Fibroblast of lung (primary cell): ENCODE data around the gene FRS2. TPM values are rescaled to one million over a fixed set of nuclear protein-coding genes. Genes with fewer than 3 reads are reported as not detected.

Experiments used
- DNase-seq, 2 donors: peaks; one replicate each; pipeline versions ENCODE4 v3.0.0 to v3.0.0-alpha.2; 2010; ENCODE audit warnings: low read depth in 2 of 2
- H2AFZ ChIP-seq: 2 replicates; pipeline ENCODE4 v1.5.1; 2012; ENCODE audit warnings: low read length, control low read depth, inconsistent platforms
- H3K27ac ChIP-seq: 2 replicates; pipeline ENCODE4 v1.5.1; 2011; ENCODE audit warnings: low read length, control low read depth; ENCODE audit not compliant: insufficient read depth
- H3K27me3 ChIP-seq: 2 replicates; pipeline ENCODE4 v1.5.1; 2011; ENCODE audit warnings: mild to moderate bottlenecking, low read length; ENCODE audit not compliant: control insufficient read depth, insufficient read depth
- H3K36me3 ChIP-seq: 2 replicates; pipeline ENCODE4 v1.5.1; 2011; ENCODE audit warnings: low read length; ENCODE audit not compliant: control insufficient read depth, insufficient read depth
- H3K4me1 ChIP-seq: 2 replicates; pipeline ENCODE4 v1.5.1; 2011; ENCODE audit warnings: low read length; ENCODE audit not compliant: control insufficient read depth, insufficient read depth; ENCODE audit errors: extremely low read depth
- H3K4me2 ChIP-seq: 2 replicates; pipeline ENCODE4 v1.5.1; 2011; ENCODE audit warnings: low read length, control low read depth; ENCODE audit not compliant: insufficient read depth; ENCODE audit errors: extremely low read depth
- H3K4me3 ChIP-seq, 4 experiments: fragments of 200-600 bp in 1 of 4; sonication (generic) in 1 of 4; replicated peaks in 1 of 4; 2 replicates each; pipeline ENCODE4 v1.5.1; 2011 to 2016; ENCODE audit warnings: low read length in 4 of 4, low read depth in 3 of 4, mild to moderate bottlenecking in 3 of 4, control low read depth in 2 of 4, inconsistent platforms in 1 of 4, mixed read lengths in 1 of 4; ENCODE audit not compliant: insufficient read depth in 1 of 4; ENCODE audit errors: control extremely low read depth in 1 of 4
- H3K79me2 ChIP-seq: 2 replicates; pipeline ENCODE4 v1.5.1; 2012; ENCODE audit warnings: mild to moderate bottlenecking, low read length, inconsistent platforms; ENCODE audit not compliant: control insufficient read depth, insufficient read depth
- H3K9ac ChIP-seq: 2 replicates; pipeline ENCODE4 v1.5.1; 2011; ENCODE audit warnings: mild to moderate bottlenecking, low read length, control low read depth; ENCODE audit not compliant: insufficient read depth
- H3K9me3 ChIP-seq: 2 replicates; pipeline ENCODE4 v1.5.1; 2012; ENCODE audit warnings: low read depth, low read length; ENCODE audit not compliant: control insufficient read depth, insufficient read depth
- H4K20me1 ChIP-seq: 2 replicates; pipeline ENCODE4 v1.5.1; 2011; ENCODE audit warnings: low read length; ENCODE audit not compliant: control insufficient read depth, insufficient read depth; ENCODE audit errors: extremely low read depth
- EZH2 ChIP-seq: IDR thresholded peaks from 2 replicates; pipeline ENCODE4 v1.5.1; 2012; ENCODE audit warnings: low read length, control low read depth, mild to moderate bottlenecking; ENCODE audit errors: missing control alignments
- polyA plus RNA-seq, 2 donors: library from polyadenylated mRNA; depleted of rRNA in 1 of 2; stranded (reverse) in 1 of 2; unstranded in 1 of 2; fragments of >200 nt; gene quantifications; 2 replicates each; pipeline ENCODE4 v1.2.1, GENCODE V29; 2011 to 2012; ENCODE audit warnings: missing spikeins in 1 of 2
- total RNA-seq: library from RNA; depleted of rRNA; stranded (reverse); fragments of >200 nt; gene quantifications from 2 replicates; pipeline ENCODE4 v1.2.1, GENCODE V29; 2014
- TF ChIP-seq, protein P1 (sequence below), 2 donors: IDR thresholded peaks in 1 of 2; conservative IDR thresholded peaks in 1 of 2; 1 replicate in 1 of 2; 2 replicates in 1 of 2; pipeline ENCODE4 v1.5.1; 2011 to 2012; ENCODE audit warnings: low read length in 2 of 2, control low read depth in 1 of 2, inconsistent platforms in 1 of 2, low read depth in 1 of 2, mild to moderate bottlenecking in 1 of 2

Gene FRS2
- total and polyA plus RNA-seq, 2 donors (not counting 1 experiment from before 2014, with no cell fraction given): 37.1 to 45.9 TPM

DNA sequence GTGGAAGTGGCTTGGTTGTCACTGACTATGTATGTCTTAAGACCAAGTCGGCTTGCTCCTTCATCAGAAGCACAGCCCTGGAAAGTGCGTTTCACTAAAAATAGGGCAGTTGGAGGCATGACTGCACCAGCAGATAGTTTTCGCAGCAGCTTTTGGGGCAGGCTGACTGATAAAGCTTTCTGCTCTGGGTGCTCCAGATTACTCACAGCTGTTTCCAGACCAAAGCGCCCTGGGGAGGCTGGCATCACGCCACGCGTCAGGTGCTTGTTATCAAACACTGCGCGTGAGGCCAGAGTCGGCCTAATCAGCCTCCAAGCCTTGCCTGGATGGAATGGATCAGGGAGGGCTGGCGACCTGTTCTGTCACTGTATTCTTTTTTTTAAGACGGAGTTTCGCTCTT is 153.8 kb downstream of the FRS2 start:
- Histone ChIP-seq H3K27me3 (peaks cover 9% of the 10 kb centered on the region), H4K20me1 (no peaks in the 10 kb centered on the region), H3K4me1 (no peaks in the 10 kb centered on the region), H3K36me3 (no peaks in the 10 kb centered on the region), H3K4me2 (no peak overlapping the region), H3K9me3 (no peaks in the 10 kb centered on the region), H3K9ac (no peak overlapping the region), H3K4me3 (no peak overlapping the region), H3K27ac (no peak overlapping the region), H2AFZ (no peak overlapping the region), H3K79me2 (no peaks in the 10 kb centered on the region)
- TF ChIP-seq EZH2: no peak
- TF ChIP-seq, protein P1, sequence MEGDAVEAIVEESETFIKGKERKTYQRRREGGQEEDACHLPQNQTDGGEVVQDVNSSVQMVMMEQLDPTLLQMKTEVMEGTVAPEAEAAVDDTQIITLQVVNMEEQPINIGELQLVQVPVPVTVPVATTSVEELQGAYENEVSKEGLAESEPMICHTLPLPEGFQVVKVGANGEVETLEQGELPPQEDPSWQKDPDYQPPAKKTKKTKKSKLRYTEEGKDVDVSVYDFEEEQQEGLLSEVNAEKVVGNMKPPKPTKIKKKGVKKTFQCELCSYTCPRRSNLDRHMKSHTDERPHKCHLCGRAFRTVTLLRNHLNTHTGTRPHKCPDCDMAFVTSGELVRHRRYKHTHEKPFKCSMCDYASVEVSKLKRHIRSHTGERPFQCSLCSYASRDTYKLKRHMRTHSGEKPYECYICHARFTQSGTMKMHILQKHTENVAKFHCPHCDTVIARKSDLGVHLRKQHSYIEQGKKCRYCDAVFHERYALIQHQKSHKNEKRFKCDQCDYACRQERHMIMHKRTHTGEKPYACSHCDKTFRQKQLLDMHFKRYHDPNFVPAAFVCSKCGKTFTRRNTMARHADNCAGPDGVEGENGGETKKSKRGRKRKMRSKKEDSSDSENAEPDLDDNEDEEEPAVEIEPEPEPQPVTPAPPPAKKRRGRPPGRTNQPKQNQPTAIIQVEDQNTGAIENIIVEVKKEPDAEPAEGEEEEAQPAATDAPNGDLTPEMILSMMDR (conservative IDR thresholded peaks at IDR 0.05 in 1 of 2, IDR thresholded peaks at IDR 0.05 in 1 of 2; ENCODE audit: low read depth in 1 of 2, low read length in 2 of 2): no peak
- DNase-seq: no peak

DNA sequence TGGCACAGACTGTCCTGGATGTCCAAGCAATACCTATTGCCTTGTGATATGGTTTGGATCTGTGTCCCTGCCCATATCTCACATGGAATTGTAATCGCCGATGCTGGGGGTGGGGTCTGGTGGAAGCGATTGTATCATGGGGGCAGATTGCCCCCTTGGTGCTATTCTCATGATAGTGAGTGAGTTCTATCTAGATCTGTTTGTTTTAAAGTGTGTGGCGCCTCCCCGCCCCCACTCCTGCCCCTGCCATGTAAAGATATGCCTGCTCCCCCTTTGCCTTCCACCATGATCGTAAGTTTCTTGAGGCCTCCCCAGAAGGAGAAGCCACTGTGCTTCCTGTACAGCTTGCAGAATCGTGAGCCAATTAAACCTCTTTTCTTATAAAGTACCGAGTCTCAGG is 157.3 kb downstream of the FRS2 start:
- no peaks in the 10 kb centered on the region for H3K9me3 ChIP-seq
- no peaks in the 10 kb centered on the region for H4K20me1 ChIP-seq
- H3K79me2 ChIP-seq: no peaks in the 10 kb centered on the region
- peaks cover 3% of the 10 kb centered on the region for H3K27me3 ChIP-seq
- no peak overlapping the region for H3K4me3 ChIP-seq
- H3K9ac ChIP-seq: no peak overlapping the region
- no peaks in the 10 kb centered on the region for H3K4me1 ChIP-seq
- no peak for DNase-seq
- H2AFZ ChIP-seq: no peak overlapping the region
- TF ChIP-seq, protein P1 (conservative IDR thresholded peaks at IDR 0.05 in 1 of 2, IDR thresholded peaks at IDR 0.05 in 1 of 2; ENCODE audit: low read depth in 1 of 2, low read length in 2 of 2): no peak
- no peak for TF ChIP-seq EZH2
- no peak overlapping the region for H3K27ac ChIP-seq
- H3K36me3 ChIP-seq: no peaks in the 10 kb centered on the region
- no peak overlapping the region for H3K4me2 ChIP-seq

Other genes starting within 250 kb of the FRS2 start
- 18.0 and 29.3 TPM in 2 replicates for gene CPSF6, start 230.8 kb upstream of the FRS2 start, total RNA-seq
- gene CPSF6, start 230.8 kb upstream of the FRS2 start, polyA plus RNA-seq: 43.2 and 54.4 TPM in 2 replicates
- 0.17 and 0.77 TPM in 2 replicates for gene LYZ, start 122.0 kb upstream of the FRS2 start, total RNA-seq
- not detected in 2 replicates for gene LYZ, start 122.0 kb upstream of the FRS2 start, polyA plus RNA-seq
- gene YEATS4, start 110.6 kb upstream of the FRS2 start, total RNA-seq: 11.3 and 16.3 TPM in 2 replicates
- gene YEATS4, start 110.6 kb upstream of the FRS2 start, polyA plus RNA-seq: 14.1 and 16.6 TPM in 2 replicates
- 174 and 190 TPM in 2 replicates for gene CCT2, start 115.1 kb downstream of the FRS2 start, total RNA-seq
- 178 and 237 TPM in 2 replicates for gene CCT2, start 115.1 kb downstream of the FRS2 start, polyA plus RNA-seq
- gene LRRC10, start 140.5 kb downstream of the FRS2 start, total RNA-seq: not detected in 2 replicates
- gene LRRC10, start 140.5 kb downstream of the FRS2 start, polyA plus RNA-seq: not detected in 2 replicates
- not detected in 2 replicates for gene BEST3, start 228.9 kb downstream of the FRS2 start, total RNA-seq
- 0.03 TPM in 1 of 2 replicates, not detected in the other for gene BEST3, start 228.9 kb downstream of the FRS2 start, polyA plus RNA-seq